BJ (cell line): ENCODE measurements around the gene DGKD. TPM values are rescaled to one million over a fixed set of nuclear protein-coding genes. Genes with fewer than 3 reads are reported as not detected.

Experiments used
- CTCF ChIA-PET: fragments of 350-600 bp; formaldehyde crosslinking; extraction: SDS; loops from one replicate; lab custom pipeline; 2021; ENCODE audit warnings: antibody characterized with exemption, inconsistent platforms; lab: Yijun Ruan, JAX
- POLR2A ChIA-PET: fragments of 300-600 bp; sonication (Branson Sonifier 250); formaldehyde crosslinking; extraction: SDS; loops from one replicate; lab custom pipeline; 2021; ENCODE audit warnings: antibody characterized with exemption; lab: Charles Lee
- DNase-seq: peaks from one replicate; pipeline ENCODE4 v3.0.0-alpha.2; 2011; ENCODE audit warnings: low read depth
- H3K27me3 ChIP-seq: 2 replicates; pipeline ENCODE4 v1.6.0; 2011; ENCODE audit warnings: low read length; ENCODE audit not compliant: control insufficient read depth, insufficient read depth
- H3K36me3 ChIP-seq: 2 replicates; pipeline ENCODE4 v1.5.1; 2011; ENCODE audit warnings: low read length; ENCODE audit not compliant: control insufficient read depth, insufficient read depth
- H3K4me3 ChIP-seq: 2 replicates; pipeline ENCODE4 v1.5.1; 2011; ENCODE audit warnings: low read depth, mild to moderate bottlenecking, control low read depth, low read length
- polyA plus RNA-seq: library from polyadenylated mRNA; depleted of rRNA; stranded (reverse); fragments of >200 nt; gene quantifications from 2 replicates; pipeline ENCODE4 v1.2.3, GENCODE V29; 2011; rRNA removed
- small RNA-seq: library from RNA; depleted of rRNA; stranded (forward); fragments of <200 nt; gene quantifications from one replicate; pipeline ENCODE3, GENCODE V24; 2012; ENCODE audit warnings: low replicate concordance, low read depth; ENCODE audit not compliant: insufficient read length
- TF ChIP-seq, protein P1 (sequence below): IDR thresholded peaks from 2 replicates; pipeline ENCODE4 v1.5.1; 2011; ENCODE audit warnings: low read depth, mild to moderate bottlenecking, control low read depth, inconsistent platforms, low read length, moderate library complexity; ENCODE audit not compliant: insufficient read depth

The DGKD gene
- polyA plus RNA-seq, 1 experiment, result 8.5 TPM

DNA sequence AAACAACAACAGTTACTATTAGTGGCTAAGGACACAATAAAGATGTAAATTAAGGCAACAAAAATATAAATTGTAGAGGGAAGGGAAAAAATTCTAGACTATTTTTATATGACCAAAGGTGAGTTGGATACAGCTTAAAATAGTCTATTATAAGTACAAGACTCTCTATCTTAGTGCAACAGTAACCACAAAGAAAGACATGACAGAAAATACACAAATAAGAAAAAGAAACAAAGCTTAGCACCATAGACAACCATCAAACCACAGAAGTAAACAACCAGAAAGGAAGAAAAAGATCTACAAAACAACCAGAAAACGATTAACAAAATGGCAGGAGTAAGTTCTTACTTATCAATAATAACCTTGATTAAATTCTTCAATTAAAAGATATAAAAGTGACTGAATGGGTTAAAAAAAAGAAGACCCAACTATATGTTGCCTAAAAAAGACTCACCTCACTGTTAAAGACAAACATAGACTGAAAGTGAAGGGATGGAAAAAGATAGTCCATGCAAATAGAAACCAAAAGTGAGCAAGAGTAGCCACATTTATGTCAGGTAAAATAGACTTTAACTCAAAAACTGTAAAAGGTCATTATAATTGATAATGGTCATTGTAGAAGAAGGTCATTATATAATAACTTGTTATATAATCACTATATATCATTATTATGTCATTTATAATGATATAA lies 149.8 kb downstream of the DGKD start:
- ChIA-PET CTCF (no interaction called here), POLR2A (no interaction called here)
- TF ChIP-seq, protein P1, sequence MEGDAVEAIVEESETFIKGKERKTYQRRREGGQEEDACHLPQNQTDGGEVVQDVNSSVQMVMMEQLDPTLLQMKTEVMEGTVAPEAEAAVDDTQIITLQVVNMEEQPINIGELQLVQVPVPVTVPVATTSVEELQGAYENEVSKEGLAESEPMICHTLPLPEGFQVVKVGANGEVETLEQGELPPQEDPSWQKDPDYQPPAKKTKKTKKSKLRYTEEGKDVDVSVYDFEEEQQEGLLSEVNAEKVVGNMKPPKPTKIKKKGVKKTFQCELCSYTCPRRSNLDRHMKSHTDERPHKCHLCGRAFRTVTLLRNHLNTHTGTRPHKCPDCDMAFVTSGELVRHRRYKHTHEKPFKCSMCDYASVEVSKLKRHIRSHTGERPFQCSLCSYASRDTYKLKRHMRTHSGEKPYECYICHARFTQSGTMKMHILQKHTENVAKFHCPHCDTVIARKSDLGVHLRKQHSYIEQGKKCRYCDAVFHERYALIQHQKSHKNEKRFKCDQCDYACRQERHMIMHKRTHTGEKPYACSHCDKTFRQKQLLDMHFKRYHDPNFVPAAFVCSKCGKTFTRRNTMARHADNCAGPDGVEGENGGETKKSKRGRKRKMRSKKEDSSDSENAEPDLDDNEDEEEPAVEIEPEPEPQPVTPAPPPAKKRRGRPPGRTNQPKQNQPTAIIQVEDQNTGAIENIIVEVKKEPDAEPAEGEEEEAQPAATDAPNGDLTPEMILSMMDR, result no peak
- Histone ChIP-seq H3K4me3 (no peak overlapping the region), H3K36me3 (no peaks in the 10 kb centered on the region), H3K27me3 (no peaks in the 10 kb centered on the region)
- no peak for DNase-seq

- H3K36me3 ChIP-seq, result no peaks in the 10 kb centered on the region
- no peak for DNase-seq
- ChIA-PET CTCF (interaction anchor here (1.3 to 1.5 kb wide), 2 partner anchors 15 to 16 kb away, joined by 3 to 4 read pairs; no protein-coding TSS in a partner anchor), POLR2A (no interaction called here)
- TF ChIP-seq, protein P1, result no peak
- H3K4me3 ChIP-seq, result no peak overlapping the region
- H3K27me3 ChIP-seq, result no peaks in the 10 kb centered on the region
These were observed 159.8 kb downstream of the DGKD start for GRCh38 chr2:233513953-233514655.

DNA sequence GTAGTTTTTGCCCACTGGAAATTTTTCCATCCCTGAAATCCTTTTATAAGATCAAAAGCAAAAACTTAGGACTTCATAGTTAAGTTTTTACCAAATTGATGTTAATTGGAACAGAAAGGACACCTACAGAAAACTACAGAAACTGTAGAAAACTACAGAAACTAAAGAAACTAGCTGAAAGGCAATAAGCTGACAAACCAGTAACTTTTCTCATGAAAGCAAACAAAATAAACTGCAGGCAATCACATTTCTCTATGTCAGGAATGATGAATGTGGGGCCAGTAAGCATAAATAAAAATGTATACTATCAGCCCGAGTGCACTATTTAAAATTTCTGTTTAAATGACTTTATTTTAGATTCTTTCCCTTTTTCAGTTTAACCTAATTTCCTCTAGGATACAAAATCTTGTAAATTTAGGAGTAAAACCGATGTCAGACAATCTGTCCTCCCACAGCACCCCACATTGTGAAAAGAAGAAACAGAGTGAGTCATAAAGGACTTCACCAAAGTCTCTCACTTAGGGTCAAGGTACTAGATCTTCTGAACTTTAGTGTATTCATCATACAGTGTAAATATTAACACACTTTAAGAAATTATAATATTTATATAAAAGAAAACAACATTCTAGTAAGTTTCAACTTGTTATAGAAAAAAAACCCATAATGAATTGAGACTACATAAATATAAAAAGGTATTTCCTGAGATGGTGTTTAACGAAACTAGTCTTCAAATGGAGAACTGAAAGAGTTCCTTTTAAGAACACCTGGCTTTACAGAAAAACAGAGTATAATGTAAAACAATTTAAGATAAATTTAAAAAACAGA lies 165.7 kb downstream of the DGKD start:
- H3K36me3 ChIP-seq, result peaks cover 1% of the 10 kb centered on the region
- DNase-seq, result no peak
- no peak overlapping the region for H3K4me3 ChIP-seq
- ChIA-PET CTCF (no interaction called here), POLR2A (no interaction called here)
- no peaks in the 10 kb centered on the region for H3K27me3 ChIP-seq
- TF ChIP-seq, protein P1, result no peak

Small RNA genes within 50 kb of the gene (small RNA-seq; reads per million reads assigned to genes)
- not detected for gene RF00019

Other genes with a start within 250 kb of the DGKD start
- 26.4 and 29.2 TPM in 2 replicates for gene ATG16L1, start 102.8 kb upstream of the DGKD start, polyA plus RNA-seq
- gene SAG, start 46.7 kb upstream of the DGKD start, polyA plus RNA-seq, result not detected in 2 replicates
- gene USP40, start 212.3 kb downstream of the DGKD start, polyA plus RNA-seq, result 29.1 and 48.9 TPM in 2 replicates